Neural cell (in vitro differentiated cells): Measurements from ENCODE around the gene RFTN1.

ENCODE experiments used
- EZH2 ChIP-seq: fragments of 200-600, 300-800 bp; shearing (Covaris generic), sonication (generic); IDR thresholded peaks from 2 replicates; pipeline ENCODE4 v1.6.1; 2014; ENCODE audit warnings: antibody characterized with exemption, low read length, borderline replicate concordance, mild to moderate bottlenecking; ENCODE audit not compliant: insufficient read depth, poor library complexity, severe bottlenecking
- MXI1 ChIP-seq: fragments of 450-650 bp; conservative IDR thresholded peaks from 2 replicates; pipeline ENCODE4 v1.6.1; 2014; ENCODE audit warnings: antibody characterized with exemption, mild to moderate bottlenecking; ENCODE audit not compliant: poor library complexity, severe bottlenecking
- TF ChIP-seq, protein P1 (sequence below): fragments of 450-650 bp; IDR thresholded peaks from 2 replicates; pipeline ENCODE4 v1.5.1; 2014; ENCODE audit warnings: antibody characterized with exemption, mild to moderate bottlenecking, moderate library complexity; ENCODE audit not compliant: poor library complexity, severe bottlenecking

- TF ChIP-seq, protein P1, sequence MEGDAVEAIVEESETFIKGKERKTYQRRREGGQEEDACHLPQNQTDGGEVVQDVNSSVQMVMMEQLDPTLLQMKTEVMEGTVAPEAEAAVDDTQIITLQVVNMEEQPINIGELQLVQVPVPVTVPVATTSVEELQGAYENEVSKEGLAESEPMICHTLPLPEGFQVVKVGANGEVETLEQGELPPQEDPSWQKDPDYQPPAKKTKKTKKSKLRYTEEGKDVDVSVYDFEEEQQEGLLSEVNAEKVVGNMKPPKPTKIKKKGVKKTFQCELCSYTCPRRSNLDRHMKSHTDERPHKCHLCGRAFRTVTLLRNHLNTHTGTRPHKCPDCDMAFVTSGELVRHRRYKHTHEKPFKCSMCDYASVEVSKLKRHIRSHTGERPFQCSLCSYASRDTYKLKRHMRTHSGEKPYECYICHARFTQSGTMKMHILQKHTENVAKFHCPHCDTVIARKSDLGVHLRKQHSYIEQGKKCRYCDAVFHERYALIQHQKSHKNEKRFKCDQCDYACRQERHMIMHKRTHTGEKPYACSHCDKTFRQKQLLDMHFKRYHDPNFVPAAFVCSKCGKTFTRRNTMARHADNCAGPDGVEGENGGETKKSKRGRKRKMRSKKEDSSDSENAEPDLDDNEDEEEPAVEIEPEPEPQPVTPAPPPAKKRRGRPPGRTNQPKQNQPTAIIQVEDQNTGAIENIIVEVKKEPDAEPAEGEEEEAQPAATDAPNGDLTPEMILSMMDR, result no peak
- TF ChIP-seq EZH2, result no peak
- TF ChIP-seq MXI1, result no peak
These were observed 64.8 kb downstream of the RFTN1 start for GRCh38 chr3:16448639-16449070.
